Body of pancreas (tissue), 4 donors: ENCODE measurements around the gene SLC35A3.

Experiments used
- CTCF ChIP-seq, 7 experiments: fragments of 450-650 bp in 4 of 7; fragments of 200-600 bp in 3 of 7; sonication (generic) in 3 of 7; IDR thresholded peaks; one replicate each; pipeline ENCODE4 v1.5.1; 2016 to 2019; ENCODE audit warnings: antibody characterized with exemption in 7 of 7
- POLR2A ChIP-seq, 3 donors: fragments of 450-650 bp; IDR thresholded peaks; one replicate each; pipeline ENCODE4 v1.6.1; 2016; ENCODE audit warnings: antibody characterized with exemption in 3 of 3, mild to moderate bottlenecking in 2 of 3

GRCh38 chr1:100009458-100009857 lies 39.7 kb downstream of the SLC35A3 start:
- no peak for TF ChIP-seq POLR2A (IDR thresholded peaks at IDR 0.05)
- TF ChIP-seq CTCF (IDR thresholded peaks at IDR 0.05), result no peak
